Glomerular visceral epithelial cell (primary cell): Measurements from ENCODE around the gene MUC20.
"Not testable (repeated sequence)": the region's sequence is repeated elsewhere in the genome, so short reads cannot be mapped to it uniquely, and the experiment has no call there.

Source experiments
- DNase-seq: peaks from one replicate; pipeline ENCODE4 v3.0.0-alpha.2; 2016; ENCODE audit errors: extremely low spot score

MUC20 gene

GRCh38 chr3:195770081-195770840 lies 49.5 kb downstream of the MUC20 start:
- no peak for DNase-seq

GRCh38 chr3:195770841-195771645 lies 50.3 kb downstream of the MUC20 start:
- DNase-seq = not testable (repeated sequence)

GRCh38 chr3:195771646-195772300 lies 51.0 kb downstream of the MUC20 start:
- DNase-seq = no peak

GRCh38 chr3:195773956-195774537 lies 53.3 kb downstream of the MUC20 start:
- DNase-seq = no peak

GRCh38 chr3:195774917-195775316 lies 54.1 kb downstream of the MUC20 start:
- DNase-seq = no peak

GRCh38 chr3:195777975-195778374 lies 57.2 kb downstream of the MUC20 start:
- no peak for DNase-seq

- DNase-seq = not testable (repeated sequence)
These were observed 60.5 kb downstream of the MUC20 start for GRCh38 chr3:195781236-195781635.
